HS-27A (cell line): ENCODE data around the gene GTF2A2.

ENCODE experiments used
- DNase-seq: peaks from one replicate; pipeline ENCODE4 v3.0.0-alpha.2; 2012; ENCODE audit warnings: low read depth, missing footprints

The GTF2A2 gene

GRCh38 chr15:59605994-59606393, 51.3 kb downstream of the GTF2A2 start:
- no peak for DNase-seq

GRCh38 chr15:59598461-59598860, 58.9 kb downstream of the GTF2A2 start:
- DNase-seq: no peak

GRCh38 chr15:59596640-59597039, 60.7 kb downstream of the GTF2A2 start:
- DNase-seq: no peak

- DNase-seq: no peak
Observed at GRCh38 chr15:59595434-59595915, 61.8 kb downstream of the GTF2A2 start.

GRCh38 chr15:59594991-59595390, 62.3 kb downstream of the GTF2A2 start:
- no peak for DNase-seq

- DNase-seq: no peak
Observed at GRCh38 chr15:59594493-59594942, 62.8 kb downstream of the GTF2A2 start.

GRCh38 chr15:59591356-59591755, 66.0 kb downstream of the GTF2A2 start:
- no peak for DNase-seq

GRCh38 chr15:59590027-59590426, 67.3 kb downstream of the GTF2A2 start:
- DNase-seq: no peak
